GM20000 (cell line): ENCODE data around the gene NELL1.

Experiments used
- DNase-seq: peaks from one replicate; pipeline ENCODE4 v3.0.0; 2012; ENCODE audit warnings: low spot score
- TF ChIP-seq, protein P1 (sequence below): IDR thresholded peaks from 2 replicates; pipeline ENCODE4 v1.5.1; 2012; ENCODE audit warnings: mild to moderate bottlenecking, control low read depth; ENCODE audit errors: extremely low read depth, missing control alignments

NELL1 gene

DNA sequence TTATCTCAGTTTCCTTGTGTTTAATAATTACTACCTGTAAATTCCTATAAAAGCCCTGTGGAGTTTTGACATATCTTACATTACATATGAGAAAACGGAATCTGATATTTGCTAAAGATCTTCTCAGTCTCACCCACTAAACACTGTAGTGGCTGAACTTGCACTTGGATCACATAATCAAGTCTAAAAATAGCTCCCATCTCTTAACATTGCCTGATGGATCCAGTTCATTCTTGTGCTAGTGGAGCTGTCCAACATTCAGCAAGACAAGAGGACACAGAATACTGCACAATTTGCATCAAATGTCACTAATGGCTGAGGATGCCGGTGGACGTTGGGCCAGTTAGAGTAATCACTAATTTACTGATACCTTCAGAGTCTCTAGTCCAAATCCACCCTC lies 953.6 kb downstream of the NELL1 start:
- DNase-seq: no peak
- TF ChIP-seq, protein P1, sequence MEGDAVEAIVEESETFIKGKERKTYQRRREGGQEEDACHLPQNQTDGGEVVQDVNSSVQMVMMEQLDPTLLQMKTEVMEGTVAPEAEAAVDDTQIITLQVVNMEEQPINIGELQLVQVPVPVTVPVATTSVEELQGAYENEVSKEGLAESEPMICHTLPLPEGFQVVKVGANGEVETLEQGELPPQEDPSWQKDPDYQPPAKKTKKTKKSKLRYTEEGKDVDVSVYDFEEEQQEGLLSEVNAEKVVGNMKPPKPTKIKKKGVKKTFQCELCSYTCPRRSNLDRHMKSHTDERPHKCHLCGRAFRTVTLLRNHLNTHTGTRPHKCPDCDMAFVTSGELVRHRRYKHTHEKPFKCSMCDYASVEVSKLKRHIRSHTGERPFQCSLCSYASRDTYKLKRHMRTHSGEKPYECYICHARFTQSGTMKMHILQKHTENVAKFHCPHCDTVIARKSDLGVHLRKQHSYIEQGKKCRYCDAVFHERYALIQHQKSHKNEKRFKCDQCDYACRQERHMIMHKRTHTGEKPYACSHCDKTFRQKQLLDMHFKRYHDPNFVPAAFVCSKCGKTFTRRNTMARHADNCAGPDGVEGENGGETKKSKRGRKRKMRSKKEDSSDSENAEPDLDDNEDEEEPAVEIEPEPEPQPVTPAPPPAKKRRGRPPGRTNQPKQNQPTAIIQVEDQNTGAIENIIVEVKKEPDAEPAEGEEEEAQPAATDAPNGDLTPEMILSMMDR: no peak
